Sigmoid colon (tissue), 4 donors: ENCODE results near the gene FOSL2.

ENCODE experiments used
- CTCF ChIP-seq, 4 experiments: fragments of 450-650 bp in 3 of 4; fragments of 200-600 bp in 1 of 4; IDR thresholded peaks; one replicate each; pipeline ENCODE4 v1.5.1; 2016 to 2019; ENCODE audit warnings: antibody characterized with exemption in 4 of 4, mild to moderate bottlenecking in 3 of 4, moderate library complexity in 2 of 4
- EP300 ChIP-seq, 4 donors: sonication (generic); formaldehyde crosslinking; IDR thresholded peaks; one replicate each; pipeline ENCODE4 v1.6.1; 2017; ENCODE audit warnings: antibody characterized with exemption in 4 of 4
- POLR2A ChIP-seq, 2 donors: fragments of 450-650 bp; IDR thresholded peaks; one replicate each; pipeline ENCODE4 v1.6.1; 2016; ENCODE audit warnings: antibody characterized with exemption in 2 of 2, mild to moderate bottlenecking in 2 of 2, moderate library complexity in 2 of 2

GRCh38 chr2:28454016-28454930 lies 61.6 kb downstream of the FOSL2 start:
- TF ChIP-seq POLR2A (IDR thresholded peaks at IDR 0.05) (no peak), EP300 (IDR thresholded peaks at IDR 0.05) (no peak), CTCF (IDR thresholded peaks at IDR 0.05) (no peak)
